GM10266 (cell line): ENCODE measurements around the gene TRAF5.
A peak's percentile ranks its signal among the peaks of the same experiment; 100 is the strongest.

Experiments used
- DNase-seq: peaks from one replicate; pipeline ENCODE4 v3.0.0; 2012; ENCODE audit errors: extremely low spot score
- TF ChIP-seq, protein P1 (sequence below): IDR thresholded peaks from 2 replicates; pipeline ENCODE4 v1.5.1; 2012; ENCODE audit warnings: mild to moderate bottlenecking, low read depth; ENCODE audit not compliant: control insufficient read depth, insufficient read depth; ENCODE audit errors: missing control alignments

Gene TRAF5

GRCh38 chr1:211326528-211327345, at the start of gene TRAF5:
Gene TRAF5, plus strand, starts transcription at chr1:211326833. Its CDS starts 26,407 bp downstream, at chr1:211353240.
- peak; percentile 78 for DNase-seq
- TF ChIP-seq, protein P1, sequence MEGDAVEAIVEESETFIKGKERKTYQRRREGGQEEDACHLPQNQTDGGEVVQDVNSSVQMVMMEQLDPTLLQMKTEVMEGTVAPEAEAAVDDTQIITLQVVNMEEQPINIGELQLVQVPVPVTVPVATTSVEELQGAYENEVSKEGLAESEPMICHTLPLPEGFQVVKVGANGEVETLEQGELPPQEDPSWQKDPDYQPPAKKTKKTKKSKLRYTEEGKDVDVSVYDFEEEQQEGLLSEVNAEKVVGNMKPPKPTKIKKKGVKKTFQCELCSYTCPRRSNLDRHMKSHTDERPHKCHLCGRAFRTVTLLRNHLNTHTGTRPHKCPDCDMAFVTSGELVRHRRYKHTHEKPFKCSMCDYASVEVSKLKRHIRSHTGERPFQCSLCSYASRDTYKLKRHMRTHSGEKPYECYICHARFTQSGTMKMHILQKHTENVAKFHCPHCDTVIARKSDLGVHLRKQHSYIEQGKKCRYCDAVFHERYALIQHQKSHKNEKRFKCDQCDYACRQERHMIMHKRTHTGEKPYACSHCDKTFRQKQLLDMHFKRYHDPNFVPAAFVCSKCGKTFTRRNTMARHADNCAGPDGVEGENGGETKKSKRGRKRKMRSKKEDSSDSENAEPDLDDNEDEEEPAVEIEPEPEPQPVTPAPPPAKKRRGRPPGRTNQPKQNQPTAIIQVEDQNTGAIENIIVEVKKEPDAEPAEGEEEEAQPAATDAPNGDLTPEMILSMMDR = no peak

DNA sequence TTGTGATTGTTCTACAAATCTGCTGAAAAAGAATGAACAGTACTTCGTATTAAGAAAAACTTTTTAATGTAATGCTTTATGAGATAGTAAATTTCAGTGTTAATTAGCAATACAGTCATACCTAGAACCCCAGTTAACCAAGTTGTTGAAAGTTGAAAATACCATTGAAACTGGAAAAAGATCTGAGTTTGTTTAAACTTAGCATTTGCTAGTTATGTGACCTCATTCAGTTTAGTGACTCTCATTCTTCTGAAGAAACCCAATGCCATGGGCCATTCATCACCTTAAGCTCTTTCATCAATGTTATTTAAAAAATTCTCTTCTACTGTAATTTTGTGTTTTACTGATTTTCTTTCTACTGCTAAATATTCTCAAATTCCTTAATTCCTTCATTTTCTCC, 47.3 kb upstream of the TRAF5 start:
- TF ChIP-seq, protein P1 = no peak
- no peak for DNase-seq

DNA sequence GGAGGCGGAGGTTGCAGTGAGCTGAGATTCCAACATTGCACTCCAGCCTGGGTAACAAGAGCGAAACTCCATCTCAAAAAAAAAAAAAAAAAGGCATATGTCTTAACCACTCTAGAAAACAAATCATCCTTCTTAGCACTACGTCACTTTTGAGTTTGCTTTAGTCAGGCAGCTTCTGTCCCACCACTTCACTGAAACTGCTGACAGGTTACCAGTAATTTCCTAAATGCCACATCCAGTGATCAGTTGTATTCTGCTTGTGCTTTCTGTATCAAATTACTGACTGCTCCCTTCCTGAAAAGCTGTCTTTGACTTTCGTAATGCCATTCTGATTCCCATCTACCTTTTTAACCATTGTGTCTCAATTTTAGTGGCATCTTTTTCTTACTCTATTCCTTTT, 45.7 kb upstream of the TRAF5 start:
- TF ChIP-seq, protein P1 = no peak
- no peak for DNase-seq

DNA sequence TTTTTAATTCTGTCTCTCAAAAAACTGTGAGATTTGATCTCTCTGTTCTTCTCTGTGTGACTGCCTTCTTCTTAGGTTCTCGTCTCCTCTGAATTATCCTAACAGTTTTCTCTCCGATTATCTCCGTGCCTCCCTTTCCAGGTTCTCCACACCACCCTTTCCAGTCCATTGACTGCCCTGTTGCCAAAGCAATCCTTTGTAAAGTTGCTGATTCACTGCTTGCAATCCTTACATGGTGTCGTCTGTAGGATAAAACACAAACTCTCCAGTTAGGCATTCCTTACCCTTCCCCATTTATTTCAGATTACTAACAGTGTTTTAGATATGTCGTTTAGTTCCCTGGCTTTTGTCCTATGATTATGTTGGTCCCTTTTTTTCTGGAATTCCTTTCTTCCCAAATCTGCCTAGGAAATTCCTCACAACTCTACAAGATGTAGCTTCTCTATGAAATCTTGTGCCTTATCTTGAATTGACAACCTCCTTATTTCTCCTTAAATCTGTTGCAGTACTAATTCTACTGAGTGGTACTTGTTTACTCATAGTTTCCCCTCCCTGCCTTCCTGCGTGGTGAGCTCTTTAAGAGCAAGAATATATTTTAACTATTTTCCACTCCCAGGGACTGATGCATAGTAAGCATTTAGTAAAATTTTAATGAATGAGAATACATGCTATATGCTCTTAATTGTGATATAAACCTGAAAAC, 45.2 kb upstream of the TRAF5 start:
- DNase-seq = no peak
- TF ChIP-seq, protein P1 = no peak

DNA sequence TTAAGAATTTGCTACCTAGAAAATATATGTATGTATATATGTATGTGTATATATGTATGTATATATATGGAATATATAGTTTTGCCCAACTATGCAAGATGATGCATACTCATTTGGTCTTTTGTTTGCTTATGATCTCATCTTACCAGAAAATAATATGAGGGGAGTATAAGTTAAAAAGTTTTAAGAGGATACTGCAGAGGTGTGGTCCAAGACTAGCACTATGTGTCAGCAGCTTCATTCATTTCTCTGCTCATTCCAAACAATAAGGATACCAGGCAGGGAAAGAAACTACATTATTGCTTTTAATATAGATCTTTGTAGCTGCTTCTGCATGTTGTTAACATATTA, 44.6 kb upstream of the TRAF5 start:
- TF ChIP-seq, protein P1 = no peak
- no peak for DNase-seq

DNA sequence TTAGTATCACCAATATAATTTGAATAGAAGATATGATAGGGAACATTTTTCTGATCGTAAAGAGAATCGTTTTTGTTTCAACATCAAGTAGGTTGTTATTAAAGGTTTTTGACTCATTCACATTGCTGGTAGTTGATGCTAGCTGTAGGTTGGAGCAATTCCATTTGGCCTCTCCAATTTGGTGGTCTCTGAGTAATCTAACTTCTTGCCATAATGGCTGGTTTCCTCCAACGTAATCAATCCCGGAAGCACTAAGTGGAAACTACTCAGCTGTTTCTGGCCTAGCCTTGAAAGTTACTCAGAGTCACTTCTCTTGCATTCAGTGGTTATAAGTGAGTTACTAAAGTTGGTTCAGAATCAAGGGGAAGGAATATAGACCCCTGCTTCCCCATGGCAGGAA, 41.4 kb upstream of the TRAF5 start:
- TF ChIP-seq, protein P1 = no peak
- no peak for DNase-seq

DNA sequence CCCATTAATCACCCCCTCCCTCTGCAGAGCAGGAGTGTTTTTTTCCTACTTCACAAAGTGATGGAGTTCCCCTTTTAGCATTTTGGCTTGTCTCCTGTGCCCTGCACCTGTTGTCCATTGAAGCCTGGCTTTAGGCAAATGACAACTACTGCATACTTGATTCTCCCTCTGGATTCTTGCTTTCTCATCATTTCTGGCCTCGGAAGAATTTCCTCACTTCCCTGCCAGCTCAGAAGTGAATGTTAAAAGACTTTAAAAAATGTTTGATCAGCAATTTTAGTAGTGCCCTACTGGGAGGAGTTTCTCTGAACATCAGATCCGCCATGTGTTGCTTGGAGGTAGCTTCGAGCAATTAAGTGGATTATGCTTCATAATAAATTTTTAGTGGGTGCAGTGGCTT, 39.4 kb upstream of the TRAF5 start:
- TF ChIP-seq, protein P1 = no peak
- no peak for DNase-seq
